Measurements from ENCODE around the gene LCTL.
"Not testable (repeated sequence)": the region's sequence is repeated elsewhere in the genome, so short reads cannot be mapped to it uniquely, and the experiment has no call there.

LCTL gene

DNA sequence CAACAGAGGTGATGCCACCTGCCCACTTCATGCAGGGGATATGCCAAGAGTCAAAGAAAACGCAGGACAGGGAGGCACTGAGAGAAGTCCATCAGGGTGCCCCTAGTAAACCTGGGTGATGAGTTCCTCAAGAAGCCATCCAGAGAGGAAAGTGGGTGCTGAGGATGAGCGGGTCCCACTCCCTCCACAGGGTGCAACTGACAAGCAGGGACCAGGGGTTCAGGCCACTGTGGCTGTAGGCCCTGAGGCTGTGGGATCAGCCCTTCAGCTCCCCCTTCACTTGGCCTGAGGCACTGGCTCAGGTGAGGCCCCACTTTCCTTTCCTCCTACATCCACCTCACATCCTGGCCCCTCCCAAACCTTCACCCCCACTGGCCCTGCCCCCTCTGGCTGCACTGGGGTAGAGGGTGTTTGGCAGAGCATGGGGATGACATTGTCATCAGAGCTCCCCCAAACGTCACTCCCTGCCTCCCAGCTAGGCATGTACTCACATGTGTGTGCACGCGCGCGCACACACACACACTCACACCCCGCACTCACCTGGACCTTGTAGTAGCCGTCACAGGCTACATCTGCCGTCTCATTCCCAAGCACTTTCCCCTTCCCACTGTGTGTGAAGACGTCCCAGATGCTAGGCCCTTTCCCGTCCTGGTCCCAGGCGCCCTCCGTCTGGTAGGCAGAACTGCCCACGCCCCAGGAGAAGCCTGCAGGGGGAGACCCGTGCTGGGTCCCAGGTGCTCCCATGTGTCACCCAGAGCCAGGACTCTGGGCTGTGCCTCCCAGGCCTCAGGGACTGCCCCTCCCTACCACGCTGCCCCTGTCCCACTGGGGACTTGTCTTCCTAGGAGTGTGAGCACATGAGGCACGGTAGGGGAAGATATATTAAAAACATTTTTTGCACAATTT, 1.4 kb downstream of the LCTL start:
- FAIRE-seq, result no peak

DNA sequence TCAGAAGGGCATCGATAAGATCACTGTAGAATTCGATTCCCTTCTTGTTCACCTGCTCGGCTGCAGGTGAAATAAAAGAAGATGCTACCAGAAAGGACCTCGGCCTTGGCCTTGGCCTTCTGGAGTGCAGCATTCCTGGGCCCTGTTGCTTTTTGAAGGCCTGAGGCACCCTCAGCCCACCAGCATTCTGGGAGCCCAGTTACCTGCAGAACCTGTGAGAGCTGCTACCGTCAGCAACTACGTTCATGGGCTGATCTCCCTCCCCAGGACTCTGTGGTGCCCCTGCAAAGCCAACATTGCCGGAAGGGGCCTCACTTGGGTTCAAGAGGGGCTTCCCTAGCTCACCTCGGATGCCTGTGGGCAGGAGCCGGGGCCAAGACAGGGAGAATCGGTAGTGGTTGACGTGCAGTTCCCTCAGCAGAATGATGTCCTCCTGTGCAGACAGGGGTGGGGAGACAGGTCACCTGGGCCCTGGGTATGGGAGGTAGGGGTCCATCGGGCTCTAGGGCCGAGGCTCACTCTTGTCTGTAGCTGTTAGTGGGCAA, 2.2 kb downstream of the LCTL start:
- FAIRE-seq, result no peak

DNA sequence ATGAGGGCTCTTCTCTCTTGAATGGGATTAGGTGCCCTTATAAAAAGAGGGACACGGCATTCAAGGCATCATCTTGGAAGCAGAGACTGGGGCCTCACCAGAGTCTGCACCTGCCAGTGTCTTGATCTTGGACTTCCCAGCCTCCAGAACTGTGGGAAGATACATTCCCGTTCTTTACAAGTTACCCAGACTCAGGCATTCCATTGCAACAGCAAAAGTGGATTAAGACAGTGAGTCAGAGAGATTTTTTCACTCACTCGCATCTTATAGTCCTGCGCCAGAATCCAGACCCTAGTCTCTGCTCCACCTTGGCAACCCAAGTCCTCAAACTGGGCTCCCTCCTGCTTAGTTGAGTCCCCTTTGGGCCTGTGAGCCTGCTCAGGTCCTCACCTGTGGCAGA, 2.7 kb downstream of the LCTL start:
- no peak for FAIRE-seq

DNA sequence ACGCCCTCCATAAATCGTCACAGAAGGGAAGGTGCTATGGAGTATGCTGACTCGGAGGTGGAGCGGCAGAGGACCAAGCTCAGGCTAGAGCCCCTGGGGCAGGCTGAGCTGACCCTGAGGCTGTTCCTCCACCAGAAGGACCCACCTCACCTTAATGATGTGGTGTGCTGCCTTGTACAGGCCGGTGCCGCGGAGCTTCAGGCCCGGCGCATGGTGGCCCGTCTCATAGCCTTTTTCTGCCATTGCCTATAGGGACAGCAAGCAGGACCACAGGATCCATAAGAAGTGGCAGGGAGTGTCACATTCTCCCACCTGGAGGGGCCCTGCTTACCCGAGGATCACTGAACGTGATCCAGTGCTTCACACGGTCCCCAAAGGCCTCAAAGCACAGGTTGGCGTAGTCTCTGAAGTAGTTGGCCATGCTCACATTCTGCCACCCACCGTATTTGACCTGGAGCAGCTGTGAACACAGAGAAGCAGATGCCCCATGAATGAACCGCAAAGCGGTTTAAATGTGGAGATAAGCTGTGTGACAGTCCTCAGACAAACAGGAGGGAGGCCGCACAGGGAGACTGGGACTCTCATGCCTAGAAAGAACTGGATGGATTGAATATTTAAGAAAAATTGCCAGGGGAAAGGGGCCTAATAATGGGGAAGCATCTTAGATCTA, 4.8 kb downstream of the LCTL start:
- no peak for FAIRE-seq

DNA sequence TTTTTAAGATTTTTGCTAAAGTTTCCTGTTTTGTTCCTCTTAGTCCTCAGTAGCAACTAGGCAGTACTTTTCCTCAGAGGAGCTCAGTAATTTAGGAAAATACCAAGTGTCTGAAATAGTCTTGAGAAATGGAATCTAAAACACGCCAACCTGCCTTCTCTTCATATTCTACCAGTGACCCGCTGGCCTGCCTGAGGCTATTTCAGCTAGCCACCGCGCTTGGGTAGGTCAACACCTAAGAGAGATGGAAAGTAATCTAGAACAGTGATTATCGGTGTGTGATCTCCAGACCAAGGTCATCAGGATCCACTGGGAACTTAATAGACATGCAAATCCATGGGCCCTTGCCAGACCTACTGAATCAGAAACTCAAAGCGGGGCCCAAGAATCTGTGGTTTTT, 7.5 kb downstream of the LCTL start:
- no peak for FAIRE-seq

DNA sequence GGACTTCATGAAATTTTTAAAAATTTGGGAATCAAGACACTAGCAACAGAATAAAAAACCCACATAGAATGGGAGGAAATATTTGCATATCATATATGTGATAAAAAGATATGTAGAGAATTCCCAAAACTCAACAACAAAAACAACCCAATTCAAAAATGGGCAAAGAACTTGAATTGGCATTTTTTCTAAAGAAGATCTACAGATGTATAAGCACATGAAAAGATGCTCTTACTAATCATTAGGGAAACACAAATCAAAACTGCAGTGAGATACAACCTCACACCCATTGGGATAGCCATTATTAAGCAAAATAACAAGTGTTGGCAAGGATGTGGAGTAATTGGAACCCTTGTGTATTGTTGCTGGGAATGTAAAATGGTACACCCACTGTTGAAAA, 10.1 kb downstream of the LCTL start:
- FAIRE-seq, result no peak

DNA sequence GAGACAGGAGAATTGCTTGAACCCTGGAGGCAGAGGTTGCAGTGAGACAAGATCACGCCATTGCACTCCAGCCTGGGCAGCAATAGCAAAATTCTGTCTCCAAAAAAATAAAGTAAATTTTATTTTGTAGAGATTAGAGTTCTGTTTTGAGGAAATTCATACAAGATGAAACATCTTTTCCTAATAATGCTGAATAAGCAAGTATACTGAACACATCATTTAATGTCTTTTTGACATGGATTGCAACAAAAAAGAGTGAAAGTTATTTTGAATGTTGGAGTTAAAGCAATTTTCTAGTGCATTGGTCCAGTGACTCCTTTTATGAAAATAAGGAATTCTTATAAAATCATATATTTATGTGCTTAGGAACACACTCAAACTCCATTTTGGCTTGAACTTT, 20.5 kb downstream of the LCTL start:
- no peak for FAIRE-seq

DNA sequence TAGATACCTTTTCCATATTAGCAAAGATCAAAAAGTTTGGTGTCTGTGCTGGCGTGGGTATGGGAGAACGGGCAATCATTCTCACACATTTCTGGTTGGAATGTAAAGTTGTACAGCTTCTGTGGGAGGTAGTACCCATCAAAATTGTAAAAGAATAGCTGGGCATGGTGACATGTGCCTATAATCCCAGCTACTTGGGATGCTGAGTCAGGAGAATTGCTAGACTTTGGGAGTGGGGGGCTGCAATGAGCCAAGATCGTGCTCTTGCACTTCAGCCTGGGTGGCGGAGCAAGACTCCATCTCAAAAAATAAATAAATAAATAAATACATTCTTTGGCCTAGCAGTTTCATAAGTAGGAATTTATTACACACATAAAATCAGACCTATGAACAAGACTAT, 22.9 kb downstream of the LCTL start:
- no peak for FAIRE-seq

DNA sequence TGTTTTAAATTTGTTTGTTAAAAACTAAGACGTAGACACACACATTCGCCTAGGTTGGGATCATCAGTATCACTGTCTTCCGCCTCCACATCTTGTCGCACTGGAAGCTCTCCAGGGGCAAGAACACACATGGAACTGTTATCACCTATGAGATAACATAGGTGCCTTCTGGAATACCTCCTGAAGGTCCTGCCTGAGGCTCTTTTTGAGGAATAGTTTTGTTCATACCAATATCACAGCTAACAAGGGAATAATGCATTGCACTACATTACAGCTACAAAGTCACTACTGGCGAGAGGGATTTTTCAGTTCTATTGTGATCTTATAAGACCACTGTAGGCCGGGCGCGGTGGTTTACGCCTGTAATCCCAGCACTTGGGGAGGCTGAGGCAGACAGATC, 30.7 kb downstream of the LCTL start:
- no peak for FAIRE-seq

DNA sequence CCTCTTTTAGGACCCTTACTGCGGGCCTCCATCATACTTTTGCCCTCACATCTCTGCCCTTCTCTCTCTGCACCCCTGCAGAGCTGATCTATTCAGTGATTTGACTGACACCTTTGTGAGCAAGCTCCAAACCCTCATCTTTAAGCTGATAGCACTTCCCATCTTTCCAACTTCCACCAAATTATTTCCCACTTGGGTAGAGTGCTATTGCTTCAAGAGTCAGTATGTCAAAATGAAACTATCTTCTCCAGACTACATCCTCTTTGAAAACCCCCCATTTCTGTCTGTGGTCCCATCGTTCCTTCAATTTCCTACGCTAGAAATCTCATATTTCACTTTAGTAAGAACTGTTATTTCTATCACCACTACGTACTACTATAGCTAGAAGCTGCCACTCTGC, 41.0 kb downstream of the LCTL start:
- FAIRE-seq, result no peak

DNA sequence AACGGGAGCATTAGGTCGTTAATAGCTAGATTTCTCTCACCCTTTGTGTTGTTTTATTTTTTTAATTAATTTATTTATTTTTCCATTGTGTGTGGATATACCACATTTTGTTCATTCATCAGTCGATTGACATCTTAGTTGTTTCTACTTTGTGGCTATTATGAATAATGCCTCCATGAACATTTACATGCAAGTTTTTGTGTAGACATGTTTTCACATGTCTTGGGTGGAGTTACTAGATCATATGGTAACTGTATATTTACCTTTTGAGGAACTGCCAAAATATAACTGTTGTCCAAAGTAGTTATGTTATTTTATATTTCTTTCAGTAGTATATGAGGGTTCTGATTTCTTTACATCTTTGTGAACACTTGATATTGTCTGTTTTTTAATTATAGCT, 41.9 kb downstream of the LCTL start:
- no peak for FAIRE-seq

DNA sequence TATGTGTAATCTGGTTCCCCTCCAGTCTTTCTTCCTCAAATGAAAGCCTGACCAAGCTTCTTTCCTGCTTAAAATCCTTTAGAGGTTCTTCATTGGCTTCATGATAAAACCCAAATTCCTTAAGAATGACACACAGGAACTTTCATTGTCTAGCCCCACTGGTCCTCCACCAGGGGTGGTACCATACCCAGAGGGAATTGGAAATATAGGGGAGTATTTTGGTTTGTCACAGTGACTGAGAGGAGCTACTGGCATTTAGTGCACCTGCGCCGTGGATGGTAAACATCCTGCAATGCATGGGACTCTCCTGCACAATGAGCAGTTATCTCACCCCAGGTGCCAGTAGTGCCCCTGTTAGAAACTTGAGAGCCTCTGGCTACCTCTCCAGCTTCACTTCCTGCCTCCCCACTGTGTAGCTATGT, 49.9 kb downstream of the LCTL start:
- FAIRE-seq, result no peak

DNA sequence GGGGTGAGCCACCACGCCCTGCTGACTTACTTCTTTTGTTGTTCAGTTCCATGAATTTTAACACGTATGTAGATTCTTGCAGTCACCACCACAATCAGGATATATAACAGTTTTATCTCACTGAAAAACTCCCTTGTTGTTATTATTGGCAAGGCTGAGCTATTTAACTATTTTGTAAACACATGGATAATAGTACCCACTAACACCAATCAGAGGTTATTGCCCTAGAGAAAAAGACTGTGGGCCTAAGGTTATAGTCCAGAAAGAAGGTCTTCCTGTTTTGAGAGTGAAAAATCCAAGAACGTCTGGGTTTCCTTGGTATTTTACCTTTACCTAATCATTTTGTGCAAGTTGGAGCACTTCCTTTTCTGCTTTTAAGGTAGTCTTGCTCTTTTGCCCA, 51.2 kb downstream of the LCTL start:
- no peak for FAIRE-seq

DNA sequence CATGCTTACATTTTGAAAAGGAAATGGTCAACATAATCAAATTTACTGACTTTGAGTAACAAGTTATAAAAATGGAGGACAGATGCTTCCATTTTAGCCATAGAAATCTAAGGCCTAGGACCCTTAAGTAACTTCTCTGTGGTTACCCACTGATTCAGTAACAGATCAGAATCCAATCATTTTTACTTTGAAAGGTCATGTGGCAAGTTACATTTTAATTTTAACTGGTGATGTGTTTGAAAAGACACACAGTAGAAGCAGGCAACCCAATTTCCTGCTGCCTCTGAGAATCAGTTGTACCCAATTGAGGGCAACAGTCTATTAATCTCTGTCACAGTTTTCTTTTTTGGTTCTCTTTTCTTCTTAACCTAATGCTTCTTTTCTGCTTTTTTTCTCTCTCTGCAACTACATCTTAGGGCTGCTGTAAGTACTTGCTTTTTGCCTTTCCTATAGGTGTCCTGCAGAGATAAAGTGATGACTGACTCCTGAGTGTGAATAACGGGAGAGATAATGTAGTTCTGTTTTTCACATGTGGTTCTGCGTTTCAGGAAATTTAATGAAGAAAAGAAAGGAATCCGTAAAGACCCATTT, 57.4 kb downstream of the LCTL start:
- FAIRE-seq, result no peak

DNA sequence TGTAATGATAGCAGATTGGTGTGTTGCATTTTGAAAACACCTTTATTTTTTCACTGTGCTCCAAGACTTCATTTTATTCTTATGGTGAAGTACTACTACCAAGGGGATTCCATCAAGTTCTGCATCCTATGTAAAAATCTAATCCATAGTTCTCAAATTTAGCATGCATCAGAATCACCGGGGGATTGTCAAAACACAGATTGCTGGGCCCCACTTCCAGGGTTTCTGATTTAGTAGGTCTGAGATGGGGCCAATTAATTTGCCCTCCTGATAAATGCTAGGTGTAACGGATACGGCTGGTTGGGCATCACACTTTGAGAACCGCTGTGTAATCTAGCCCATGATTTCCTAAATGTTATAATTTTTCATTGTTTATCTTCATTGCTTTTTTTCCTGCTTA, 60.0 kb downstream of the LCTL start:
- FAIRE-seq, result no peak

DNA sequence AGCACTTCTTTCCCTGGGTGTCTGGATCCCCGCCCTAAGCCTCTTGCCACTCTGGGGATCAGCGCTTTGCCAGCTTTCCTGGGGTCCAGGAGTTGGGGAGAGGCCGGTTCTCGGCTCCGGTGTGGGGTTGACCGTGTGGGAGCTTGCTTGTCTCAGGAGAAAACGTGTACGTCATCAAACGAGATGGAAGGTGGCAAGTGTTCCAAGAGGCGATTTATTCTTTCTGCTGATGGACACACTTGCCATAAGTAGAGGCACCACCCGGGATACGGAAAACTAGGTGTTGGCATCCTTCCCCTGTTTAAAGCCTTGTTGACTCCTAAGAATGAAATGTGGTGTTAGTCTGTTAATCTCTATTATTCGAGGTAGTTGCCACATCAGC, 60.4 kb downstream of the LCTL start:
- FAIRE-seq, result no peak

DNA sequence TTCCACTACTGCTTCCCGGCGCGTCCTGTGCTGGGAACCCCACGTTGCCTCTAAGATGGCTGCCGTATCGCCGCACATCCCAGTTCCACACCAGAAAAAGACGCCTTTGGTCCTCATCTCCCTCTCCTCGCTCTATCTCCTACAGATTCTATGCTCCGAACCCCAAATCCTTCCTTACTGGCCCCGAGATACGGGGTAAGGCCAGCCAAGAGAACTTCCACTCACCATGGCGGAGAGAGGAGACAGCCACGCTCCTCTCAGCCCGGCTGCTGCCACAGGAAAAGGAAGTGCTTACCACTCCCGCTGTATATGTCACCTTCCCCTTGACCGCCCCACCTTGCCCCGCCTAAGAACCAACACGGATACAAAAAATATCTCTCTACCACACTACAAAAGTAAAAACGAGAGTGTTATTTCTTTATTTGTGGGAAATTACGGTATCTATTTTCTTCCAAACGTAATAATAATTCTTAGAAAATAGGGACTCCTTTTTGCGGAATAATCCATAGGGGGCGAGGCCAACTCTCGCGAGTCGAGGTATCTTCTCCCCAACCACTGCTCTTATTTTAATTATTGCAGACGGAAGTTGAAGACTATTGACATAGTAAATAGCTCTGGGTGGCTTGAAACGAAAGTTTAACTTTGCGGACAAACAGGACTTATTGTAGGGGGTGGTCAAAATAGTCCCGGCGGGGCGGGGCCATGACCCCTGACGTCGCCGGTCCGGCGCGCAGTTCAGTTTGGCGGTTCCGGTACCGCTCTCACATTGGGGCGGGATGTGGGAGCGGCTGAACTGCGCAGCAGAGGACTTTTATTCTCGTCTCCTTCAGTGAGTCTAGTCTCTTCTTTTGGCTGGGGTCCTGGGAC, 61.0 kb downstream of the LCTL start, which contains the start of the genes RPL4 and ZWILCH:
TSS of gene RPL4 (minus strand) at position 293 of the 867 bp plus-strand sequence. CDS start at position 228, 65 bp downstream.
TSS of gene ZWILCH (plus strand) at position 764 of the 867 bp plus-strand sequence. CDS start at position 777, 13 bp downstream.
- no peak for FAIRE-seq

DNA sequence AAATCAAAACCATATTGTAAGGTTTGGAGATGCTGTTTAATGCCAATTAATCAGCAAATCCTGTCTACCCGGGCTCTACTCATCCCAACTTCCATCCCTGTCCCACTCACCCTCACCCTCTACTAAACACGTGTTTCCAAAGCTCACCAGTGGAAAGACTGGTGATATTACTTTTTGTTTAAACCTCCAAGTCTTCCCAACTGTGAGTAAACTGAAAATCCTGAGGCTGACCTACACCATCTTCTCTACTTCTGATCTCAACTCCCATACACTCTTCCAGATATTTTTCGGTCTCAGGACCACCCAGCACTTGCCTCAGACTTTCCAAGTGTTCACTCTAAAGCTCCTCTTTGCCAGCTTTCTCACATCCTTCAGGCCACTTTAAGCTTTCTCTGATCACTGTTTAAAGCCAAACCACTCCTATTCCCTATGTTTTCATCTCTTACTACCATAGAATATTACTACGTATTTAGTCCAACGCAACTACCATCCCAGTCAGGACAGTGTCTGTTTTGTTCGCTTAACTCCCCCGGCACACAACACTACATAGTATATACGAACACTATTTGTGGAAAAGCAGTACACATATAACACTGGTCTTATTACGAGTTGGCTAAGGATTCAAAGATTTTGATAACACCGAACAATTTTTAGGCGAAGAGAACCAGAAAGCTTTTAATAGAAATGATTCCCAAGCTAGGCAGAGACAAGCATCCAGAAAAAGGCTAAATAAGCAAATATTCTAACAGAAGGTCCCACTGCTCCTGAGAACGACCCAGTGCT, 61.8 kb downstream of the LCTL start:
- FAIRE-seq, result no peak

DNA sequence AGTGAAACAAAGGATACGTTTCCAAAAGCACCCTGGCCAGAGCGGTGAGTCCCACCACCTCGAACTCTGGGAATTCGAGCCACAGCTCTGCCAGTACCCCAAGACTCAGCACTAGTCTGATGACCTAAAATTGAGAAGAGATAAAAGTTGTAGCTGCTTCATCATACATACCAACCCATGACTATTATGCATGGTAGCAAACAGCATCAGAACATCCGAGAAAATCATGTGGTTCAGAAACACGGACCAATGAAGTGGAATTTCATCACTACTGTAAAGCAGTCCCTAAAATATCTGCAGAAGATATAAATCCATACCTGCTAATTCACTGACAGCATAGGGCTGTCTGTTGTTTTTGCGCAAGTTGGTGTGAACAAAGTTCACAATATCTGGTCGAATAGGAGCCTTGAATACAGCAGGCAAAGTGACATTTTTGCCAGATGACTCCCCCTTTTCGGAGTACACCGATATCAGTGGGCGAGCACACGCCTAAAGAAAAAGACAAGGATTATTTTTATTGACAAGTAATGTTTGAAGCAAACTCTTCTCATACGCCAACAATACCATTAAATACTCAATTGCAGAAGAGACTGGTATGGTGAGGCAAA, 62.7 kb downstream of the LCTL start:
- FAIRE-seq, result not testable (repeated sequence)

DNA sequence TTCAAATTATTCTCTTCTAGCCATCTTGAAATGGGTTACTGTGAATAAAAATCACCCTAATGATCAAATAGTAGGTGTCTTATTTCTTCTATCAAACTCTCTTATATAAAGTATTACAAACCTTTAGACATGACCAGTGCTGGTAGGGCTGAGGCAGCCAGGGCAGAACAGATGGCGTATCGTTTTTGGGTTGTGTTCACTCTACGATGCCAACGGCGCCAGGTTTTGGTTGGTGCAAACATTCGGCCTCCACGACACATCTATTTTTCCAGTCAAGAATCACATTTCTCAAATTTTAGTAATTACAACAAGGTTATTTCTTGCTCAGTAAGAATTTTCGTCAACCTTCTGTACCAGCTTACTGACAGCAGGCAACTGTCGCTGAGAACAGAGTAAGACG, 63.3 kb downstream of the LCTL start:
- FAIRE-seq, result no peak

DNA sequence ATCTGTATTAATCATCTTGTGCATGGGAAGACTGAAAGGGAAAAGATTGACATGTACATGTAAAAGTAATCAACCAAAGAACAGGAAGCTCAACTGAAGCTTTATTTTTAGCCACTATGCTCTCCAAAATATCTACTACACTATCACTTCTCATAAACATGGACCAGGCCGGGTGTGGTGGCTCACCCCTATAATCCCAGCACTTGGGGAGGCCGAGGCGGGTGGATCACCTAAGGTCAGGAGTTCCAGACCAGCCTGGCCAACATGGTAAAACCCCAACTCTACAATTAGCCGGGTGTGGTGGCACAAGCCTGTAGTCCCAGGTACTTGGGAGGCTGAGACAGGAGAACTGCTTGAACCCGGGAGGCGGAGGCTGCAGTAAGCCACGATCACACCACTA, 65.5 kb downstream of the LCTL start:
- not testable (repeated sequence) for FAIRE-seq
